ENCODE data around the gene COL4A1. TPM values are rescaled to one million over a fixed set of nuclear protein-coding genes. Genes with fewer than 3 reads are reported as not detected.

COL4A1 gene
- total RNA-seq, 3 donors from 2014 or later, result 118 to 1,008 (median 370) TPM

DNA sequence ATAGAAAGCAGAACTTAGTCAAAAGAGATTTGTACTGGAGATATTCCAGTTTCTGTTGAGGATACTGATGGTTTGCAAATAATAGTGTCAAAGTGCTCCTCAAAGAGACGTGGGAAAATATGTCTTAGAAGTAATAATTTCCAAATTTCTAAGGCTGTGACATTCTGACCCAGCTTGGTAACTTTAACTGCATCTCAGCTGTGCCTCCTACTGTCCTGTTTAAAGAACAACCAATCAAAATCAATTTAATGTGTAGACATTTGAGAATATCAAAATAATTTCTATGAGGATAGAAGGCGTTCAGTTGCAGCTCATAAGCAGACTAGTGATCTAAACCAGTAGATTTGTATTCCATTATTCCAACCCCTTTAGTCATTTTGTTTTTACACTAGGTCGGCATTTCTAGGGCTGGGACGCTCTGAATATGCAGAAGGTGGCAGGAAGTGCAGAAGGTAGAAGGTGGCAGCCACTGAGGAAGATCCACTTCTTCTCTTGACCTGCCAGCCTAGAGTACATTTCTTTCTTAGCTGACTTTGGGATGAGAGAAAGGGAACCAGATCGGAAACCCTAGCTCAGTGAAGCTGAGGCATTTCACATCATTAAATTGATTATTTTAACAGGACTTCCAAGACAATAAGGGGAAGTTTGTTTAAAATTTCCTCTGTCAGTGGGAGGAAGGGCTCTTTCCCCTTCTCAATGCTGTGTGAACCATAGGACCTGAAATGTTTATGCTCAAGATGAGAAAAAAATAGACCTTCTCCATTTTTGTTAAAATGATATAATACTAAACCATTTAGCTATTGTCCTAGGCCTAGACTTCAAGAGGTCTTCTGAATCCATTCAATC, 67.5 kb downstream of the COL4A1 start:
- Histone ChIP-seq H3K27me3 (no peaks in the 10 kb centered on the region), H3K9me3 (no peaks in the 10 kb centered on the region), H3K4me3 (no peak overlapping the region), H3K27ac (no peak overlapping the region), H3K4me1 (no peaks in the 10 kb centered on the region), H3K36me3 (no peaks in the 10 kb centered on the region)
- no peak for DNase-seq (ENCODE audit: low spot score in 2 of 2)
- intact Hi-C loops (cut with DNase I; ENCODE audit: low total_unique reads), result no loop called here
- TF ChIP-seq, protein P1, sequence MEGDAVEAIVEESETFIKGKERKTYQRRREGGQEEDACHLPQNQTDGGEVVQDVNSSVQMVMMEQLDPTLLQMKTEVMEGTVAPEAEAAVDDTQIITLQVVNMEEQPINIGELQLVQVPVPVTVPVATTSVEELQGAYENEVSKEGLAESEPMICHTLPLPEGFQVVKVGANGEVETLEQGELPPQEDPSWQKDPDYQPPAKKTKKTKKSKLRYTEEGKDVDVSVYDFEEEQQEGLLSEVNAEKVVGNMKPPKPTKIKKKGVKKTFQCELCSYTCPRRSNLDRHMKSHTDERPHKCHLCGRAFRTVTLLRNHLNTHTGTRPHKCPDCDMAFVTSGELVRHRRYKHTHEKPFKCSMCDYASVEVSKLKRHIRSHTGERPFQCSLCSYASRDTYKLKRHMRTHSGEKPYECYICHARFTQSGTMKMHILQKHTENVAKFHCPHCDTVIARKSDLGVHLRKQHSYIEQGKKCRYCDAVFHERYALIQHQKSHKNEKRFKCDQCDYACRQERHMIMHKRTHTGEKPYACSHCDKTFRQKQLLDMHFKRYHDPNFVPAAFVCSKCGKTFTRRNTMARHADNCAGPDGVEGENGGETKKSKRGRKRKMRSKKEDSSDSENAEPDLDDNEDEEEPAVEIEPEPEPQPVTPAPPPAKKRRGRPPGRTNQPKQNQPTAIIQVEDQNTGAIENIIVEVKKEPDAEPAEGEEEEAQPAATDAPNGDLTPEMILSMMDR (IDR thresholded peaks at IDR 0.05), result no peak
- TF ChIP-seq POLR2AphosphoS5 (IDR thresholded peaks at IDR 0.05), result no peak
- no peak for TF ChIP-seq POLR2A (IDR thresholded peaks at IDR 0.05)

DNA sequence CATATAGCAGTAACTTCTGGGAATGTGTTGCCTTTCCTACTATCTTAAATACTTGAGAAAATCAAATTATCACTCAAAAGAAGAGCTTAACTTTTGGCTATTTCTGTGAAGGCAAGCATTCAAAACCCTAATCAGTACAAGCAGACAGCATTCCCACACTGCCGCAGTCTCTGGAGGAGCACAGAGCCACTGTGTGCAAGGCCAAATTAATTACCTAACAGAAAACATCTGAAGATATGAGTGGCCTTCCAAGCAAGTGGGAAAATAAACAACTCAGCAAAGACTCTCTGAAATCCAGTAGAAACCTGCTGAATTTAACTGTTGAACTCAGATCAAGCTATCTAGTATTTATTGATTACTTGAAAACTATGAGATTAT, 68.2 kb downstream of the COL4A1 start:
- Histone ChIP-seq H3K36me3 (no peaks in the 10 kb centered on the region), H3K4me3 (no peak overlapping the region), H3K4me1 (no peaks in the 10 kb centered on the region), H3K27me3 (no peaks in the 10 kb centered on the region), H3K27ac (peak overlapping the region in 1 of 2 donors; percentile 0), H3K9me3 (no peaks in the 10 kb centered on the region)
- DNase-seq (ENCODE audit: low spot score in 2 of 2), result no peak
- TF ChIP-seq, protein P1 (IDR thresholded peaks at IDR 0.05), result no peak
- TF ChIP-seq POLR2A (IDR thresholded peaks at IDR 0.05) (no peak), POLR2AphosphoS5 (IDR thresholded peaks at IDR 0.05) (no peak)
- intact Hi-C loops (cut with DNase I; ENCODE audit: low total_unique reads), result no loop called here

GRCh38 chr13:110237875-110238817, 68.8 kb downstream of the COL4A1 start:
- TF ChIP-seq POLR2A (IDR thresholded peaks at IDR 0.05) (no peak), POLR2AphosphoS5 (IDR thresholded peaks at IDR 0.05) (no peak)
- TF ChIP-seq, protein P1 (IDR thresholded peaks at IDR 0.05), result no peak
- H3K4me1 ChIP-seq, result no peaks in the 10 kb centered on the region
- H3K4me3 ChIP-seq, result no peak overlapping the region
- H3K9me3 ChIP-seq, result no peaks in the 10 kb centered on the region
- no peaks in the 10 kb centered on the region for H3K36me3 ChIP-seq
- no peak for DNase-seq (ENCODE audit: low spot score in 2 of 2)
- intact Hi-C loops (cut with DNase I; ENCODE audit: low total_unique reads), result no loop called here
- H3K27ac ChIP-seq, result peak overlapping the region in 1 of 2 donors; percentile 0
- no peaks in the 10 kb centered on the region for H3K27me3 ChIP-seq

GRCh38 chr13:110236831-110237261, 70.1 kb downstream of the COL4A1 start:
- Histone ChIP-seq H3K4me1 (no peaks in the 10 kb centered on the region), H3K9me3 (no peaks in the 10 kb centered on the region), H3K4me3 (no peak overlapping the region)

More at GRCh38 chr13:110236831-110237261, 70.1 kb downstream of the COL4A1 start:
- Histone ChIP-seq H3K27me3 (no peaks in the 10 kb centered on the region), H3K27ac (peak overlapping the region in 1 of 2 donors; percentile 0), H3K36me3 (no peaks in the 10 kb centered on the region)
- intact Hi-C loops (cut with DNase I; ENCODE audit: low total_unique reads), result no loop called here
- TF ChIP-seq, protein P1 (IDR thresholded peaks at IDR 0.05), result no peak
- TF ChIP-seq POLR2AphosphoS5 (IDR thresholded peaks at IDR 0.05) (no peak), POLR2A (IDR thresholded peaks at IDR 0.05) (no peak)
- no peak for DNase-seq (ENCODE audit: low spot score in 2 of 2)
